T-helper 9 cell (primary cell): Measurements from ENCODE around the gene CCDC74B.
"Not testable (repeated sequence)": the region's sequence is repeated elsewhere in the genome, so short reads cannot be mapped to it uniquely, and the experiment has no call there.

ENCODE experiments used
- DNase-seq: peaks from one replicate; pipeline ENCODE4 v3.0.0-alpha.2; 2020

The CCDC74B gene

GRCh38 chr2:130165293-130166016 is 20.5 kb upstream of the CCDC74B start:
- DNase-seq: no peak

- no peak for DNase-seq
Measured at GRCh38 chr2:130162968-130163367, 18.1 kb upstream of the CCDC74B start.

- DNase-seq: not testable (repeated sequence)
Measured at GRCh38 chr2:130162486-130162885, 17.6 kb upstream of the CCDC74B start.

DNA sequence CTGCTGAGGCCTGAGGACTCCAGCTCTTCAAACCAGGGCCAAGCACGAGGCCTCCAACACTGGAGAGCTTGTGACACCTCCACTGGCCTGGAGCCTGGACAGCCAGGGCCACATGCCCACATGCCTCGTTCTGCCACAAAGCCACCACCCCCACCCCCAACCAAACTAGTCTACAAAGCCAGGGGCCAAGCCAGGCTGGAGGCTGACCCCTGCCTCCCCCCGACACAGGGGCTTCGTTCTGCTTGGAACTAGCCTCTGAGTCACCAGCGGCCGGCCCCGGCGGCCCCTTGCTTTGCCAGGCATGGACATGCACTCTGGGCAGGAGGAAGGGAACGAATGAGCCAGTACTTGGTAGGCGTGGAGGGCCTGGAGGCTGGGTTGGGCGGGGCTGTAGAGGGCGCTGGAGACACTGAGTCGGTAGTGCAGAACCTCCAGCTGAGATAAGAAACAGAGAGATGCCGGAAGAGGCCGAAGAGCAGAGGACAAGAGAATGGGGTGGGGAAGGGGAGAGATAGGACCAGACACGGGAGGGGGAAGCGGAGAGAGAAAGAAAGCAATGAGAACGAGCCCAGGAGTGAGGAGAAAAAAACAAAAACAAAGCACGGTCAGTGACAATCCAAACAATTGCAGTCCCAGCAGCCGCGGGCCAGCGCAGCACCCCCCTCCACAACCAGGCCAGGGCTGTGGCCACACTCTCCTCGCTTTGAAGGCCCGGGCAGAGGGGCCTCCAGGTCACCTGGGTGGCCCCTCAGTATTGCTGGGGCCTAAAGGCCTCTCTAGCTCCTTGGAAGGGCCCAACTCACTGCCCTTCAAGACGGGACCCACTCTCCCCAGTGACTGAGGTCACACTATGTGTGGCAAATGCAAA is 16.2 kb upstream of the CCDC74B start:
- not testable (repeated sequence) for DNase-seq

- DNase-seq: no peak
Measured at GRCh38 chr2:130160131-130160530, 15.2 kb upstream of the CCDC74B start.

GRCh38 chr2:130159376-130159775 is 14.5 kb upstream of the CCDC74B start:
- DNase-seq: not testable (repeated sequence)

DNA sequence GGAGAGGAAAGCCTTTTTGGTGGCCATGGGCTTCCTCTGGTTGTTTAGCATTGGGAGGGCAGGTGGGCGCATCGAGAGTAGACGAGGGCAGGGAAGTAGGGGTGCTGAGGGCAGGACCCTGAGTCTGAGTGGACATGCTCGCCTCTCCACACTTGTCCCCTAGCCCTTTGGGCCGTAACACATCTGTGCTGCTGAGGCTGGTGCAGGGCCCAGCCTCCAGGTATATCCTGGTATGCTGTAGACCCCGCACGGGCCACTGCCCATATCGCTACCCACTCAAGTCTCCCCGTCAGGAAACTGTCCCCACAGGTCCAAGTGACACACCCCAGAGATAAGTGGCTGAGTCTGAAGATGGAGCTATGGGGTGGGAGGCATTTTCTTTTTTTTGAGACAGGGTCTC is 13.7 kb upstream of the CCDC74B start:
- DNase-seq: no peak

DNA sequence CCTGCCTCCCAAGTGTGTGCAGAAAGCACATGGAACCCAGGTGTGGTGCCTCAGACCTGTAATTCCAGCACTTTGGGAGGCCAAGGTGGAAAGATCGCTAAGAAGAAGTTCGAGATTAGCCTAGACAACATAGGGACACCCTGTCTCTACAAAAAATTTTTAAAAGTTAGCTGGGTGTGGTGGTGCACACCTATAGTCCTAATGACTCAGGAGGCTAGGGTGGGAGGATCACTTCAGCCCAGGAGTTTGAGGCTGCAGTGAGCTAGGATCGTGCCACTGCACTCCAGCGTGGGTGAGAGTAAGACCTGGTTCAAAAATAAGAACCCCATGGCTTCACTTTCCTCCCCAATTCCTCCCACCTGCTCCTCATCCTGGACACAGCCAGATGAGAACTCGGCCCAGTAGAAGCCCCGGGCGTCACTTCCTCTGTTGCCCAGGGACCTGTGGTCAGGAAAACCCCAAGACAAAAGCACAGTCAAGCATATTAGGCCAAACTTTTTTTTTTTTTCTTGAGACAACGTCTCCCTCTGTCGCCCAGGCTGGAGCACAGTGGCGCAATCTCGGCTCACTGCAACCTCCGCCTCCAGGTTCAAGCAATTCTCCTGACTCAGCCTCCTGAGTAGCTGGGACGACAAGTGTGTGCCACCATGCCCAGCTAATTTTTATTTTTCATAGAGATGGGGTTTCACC is 13.1 kb upstream of the CCDC74B start:
- not testable (repeated sequence) for DNase-seq

DNA sequence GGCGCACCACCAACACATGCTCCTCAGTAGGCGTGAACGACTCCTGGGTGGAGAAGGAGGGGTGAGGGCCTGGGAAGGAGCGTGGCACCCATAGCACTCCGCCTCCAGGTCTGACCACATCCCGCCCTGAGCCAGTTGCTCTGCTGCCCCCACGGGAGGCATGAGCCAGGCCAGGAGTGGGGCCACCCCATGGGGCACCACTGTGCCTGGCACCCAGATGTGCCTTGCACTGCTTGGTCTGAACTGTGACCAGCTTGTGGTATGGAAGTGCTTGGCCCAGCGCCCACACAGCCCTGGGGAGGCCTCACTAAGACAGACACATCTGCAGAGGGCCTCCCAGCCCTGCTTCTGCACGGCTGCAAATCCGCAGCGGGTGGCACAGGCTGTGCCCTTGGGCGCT is 12.4 kb upstream of the CCDC74B start:
- not testable (repeated sequence) for DNase-seq

DNA sequence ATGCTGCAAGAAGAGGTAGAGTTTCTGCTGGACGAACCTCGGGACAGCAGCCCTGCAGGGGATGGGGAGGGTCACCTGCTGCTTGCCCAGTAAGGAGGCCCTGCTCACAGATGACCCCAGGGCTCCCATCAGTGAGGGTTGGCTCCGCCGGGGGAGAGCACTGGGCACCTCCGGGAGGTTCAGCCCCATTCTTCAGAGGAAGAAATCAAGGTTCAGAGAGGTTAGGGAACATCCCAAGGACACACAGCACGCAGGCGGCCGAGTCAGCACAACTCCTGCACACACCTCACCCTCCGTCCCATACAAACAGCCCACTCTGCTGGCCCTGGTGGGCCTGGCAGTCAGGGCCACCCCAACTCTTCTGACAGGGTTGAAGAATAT is 11.7 kb upstream of the CCDC74B start:
- no peak for DNase-seq

DNA sequence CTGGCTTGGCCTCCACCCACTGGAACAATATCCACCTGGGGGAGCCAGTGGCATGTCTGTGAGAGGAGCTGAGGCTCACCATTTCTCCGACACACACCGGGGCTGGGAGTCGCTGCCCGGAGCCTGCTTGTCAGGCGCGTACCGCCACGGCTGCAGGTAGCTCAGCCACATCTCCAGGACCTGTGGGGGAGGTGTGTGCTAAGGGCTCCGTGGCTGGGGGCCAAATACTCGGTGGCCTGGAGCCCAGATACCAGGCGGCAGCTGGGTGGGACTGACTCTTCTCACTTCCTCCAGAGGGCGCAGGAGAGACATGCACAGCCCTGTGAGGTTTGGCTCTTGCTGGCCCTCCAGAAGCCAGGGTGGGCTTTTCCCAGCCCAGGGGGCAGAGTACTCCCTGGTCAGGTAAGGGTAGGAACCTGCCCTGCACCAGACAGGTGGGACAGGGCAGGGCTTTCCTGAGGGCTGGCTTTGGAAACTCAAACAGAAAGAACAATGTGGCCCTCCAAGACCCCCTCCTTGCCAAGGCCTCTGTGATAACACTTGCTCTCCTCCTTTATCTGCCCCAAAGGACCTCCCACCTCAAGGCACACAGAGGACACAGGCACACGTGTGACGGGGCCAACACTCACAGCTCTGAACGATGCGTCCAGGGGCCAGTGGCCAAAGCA is 11.2 kb upstream of the CCDC74B start:
- not testable (repeated sequence) for DNase-seq

DNA sequence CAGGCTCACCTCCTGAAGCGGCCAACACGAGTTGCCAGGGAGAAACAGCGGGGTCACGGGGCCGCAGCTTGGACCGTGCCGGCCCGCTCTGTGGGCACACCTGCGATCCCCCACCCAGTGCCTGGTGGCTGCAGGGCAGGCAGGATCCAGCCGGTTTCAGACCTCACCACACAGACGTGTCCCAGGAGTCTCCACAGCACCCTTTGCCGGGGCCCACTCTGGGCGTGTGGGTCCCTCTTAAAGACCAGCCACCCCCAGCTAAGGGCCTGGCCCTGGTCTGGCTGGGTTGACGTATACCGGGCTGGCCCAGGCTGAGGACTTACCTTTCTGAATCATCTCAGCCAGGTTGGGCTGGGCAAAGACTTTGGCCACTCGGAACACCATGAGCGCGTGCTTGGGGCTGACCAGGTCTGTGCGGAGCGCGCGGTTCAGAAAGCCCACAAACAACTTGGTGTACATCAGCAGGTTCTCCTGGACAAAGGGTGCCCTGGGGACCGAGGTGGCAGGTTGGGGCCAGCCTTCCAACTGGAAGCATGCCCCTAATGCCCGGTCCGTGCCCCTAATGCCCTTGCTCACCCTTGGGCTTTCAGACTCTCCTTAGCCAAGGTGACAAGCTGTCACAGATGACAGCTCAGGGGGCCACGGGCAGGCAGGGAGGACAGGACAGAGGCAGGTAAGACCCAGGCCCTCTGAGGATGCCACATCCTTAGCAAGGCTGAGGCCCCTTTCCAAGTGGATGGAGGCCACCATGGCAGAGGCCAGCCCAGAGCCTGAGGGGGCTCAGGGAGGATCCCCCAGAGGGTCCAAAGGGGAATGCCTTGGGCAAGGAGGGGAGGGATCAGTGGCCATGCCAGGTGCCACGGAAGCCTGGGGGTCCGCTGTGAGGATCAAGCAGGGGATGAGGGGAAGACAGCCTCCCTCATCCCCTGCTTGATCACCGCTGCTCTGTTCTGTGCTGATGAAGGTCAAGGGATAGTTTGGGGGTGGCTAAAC is 10.2 kb upstream of the CCDC74B start:
- DNase-seq: no peak

DNA sequence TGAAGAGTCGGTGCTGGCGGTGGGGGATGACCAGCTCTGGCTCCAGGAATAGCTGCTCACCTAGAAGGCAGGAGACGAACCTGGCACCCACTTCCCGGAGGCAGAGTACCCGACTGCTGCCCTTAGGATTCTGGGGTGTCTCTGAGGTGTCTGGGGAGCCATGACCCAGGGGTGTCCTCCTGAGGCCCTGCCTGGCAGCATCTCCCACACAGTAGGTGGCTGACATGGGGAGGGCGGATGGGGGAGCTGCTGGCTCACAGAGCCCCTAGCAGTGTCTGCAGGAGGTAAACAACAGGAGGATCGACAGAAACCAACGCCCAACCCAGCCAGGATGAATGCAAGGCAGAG is 9.5 kb upstream of the CCDC74B start:
- DNase-seq: not testable (repeated sequence)

GRCh38 chr2:130153721-130154422 is 9.0 kb upstream of the CCDC74B start:
- DNase-seq: not testable (repeated sequence)

- DNase-seq: no peak
Measured at GRCh38 chr2:130152816-130153595, 8.1 kb upstream of the CCDC74B start.

- DNase-seq: not testable (repeated sequence)
Measured at GRCh38 chr2:130152136-130152815, 7.4 kb upstream of the CCDC74B start.

GRCh38 chr2:130151145-130151512 is 6.2 kb upstream of the CCDC74B start:
- DNase-seq: not testable (repeated sequence)

DNA sequence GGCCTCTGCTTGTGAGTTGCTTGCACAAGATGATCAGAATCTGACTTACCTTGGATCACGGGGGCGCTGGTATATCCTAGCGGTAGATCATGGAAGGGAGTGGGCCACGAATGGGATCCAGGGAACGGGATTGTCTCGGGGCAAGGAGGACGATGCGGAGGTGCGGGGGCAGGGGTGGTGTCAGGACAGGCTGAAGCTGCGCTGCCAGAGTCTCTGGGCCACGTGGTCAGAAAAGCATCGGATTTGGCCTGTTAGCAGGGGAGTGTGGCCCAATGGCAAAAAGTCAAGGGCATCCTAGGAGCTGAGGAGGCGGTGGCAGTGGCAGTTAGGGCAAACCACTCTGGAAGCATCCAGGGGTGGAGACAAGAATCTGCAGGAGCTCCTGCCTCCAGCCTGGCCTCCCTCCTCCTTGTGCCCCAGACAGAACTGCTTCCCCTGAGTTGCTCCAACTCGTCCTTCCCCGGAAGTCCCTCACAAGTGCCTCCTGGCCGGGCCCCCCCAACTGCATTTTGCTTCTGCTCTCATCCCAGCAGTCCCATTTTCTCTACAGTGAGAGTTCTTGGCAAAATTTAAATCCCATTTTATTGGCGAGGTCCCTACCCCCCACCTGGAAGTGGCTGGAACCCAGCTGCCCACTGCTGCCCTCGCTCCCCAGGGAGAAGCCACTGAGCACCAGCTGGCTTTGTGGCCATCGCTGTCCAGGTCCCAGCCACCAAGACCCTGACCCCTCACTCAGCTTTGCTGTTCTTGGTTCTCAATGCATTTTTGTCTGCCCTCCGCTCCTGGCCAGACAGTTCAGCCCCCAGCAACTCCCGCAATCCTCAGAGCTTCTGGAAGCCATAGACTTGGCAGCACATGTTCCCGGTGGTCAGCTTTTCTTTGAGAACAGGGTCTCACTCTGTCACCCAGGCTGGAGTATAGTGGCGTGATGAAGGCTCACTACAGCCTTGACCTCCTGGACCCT is 5.6 kb upstream of the CCDC74B start:
- DNase-seq: no peak
